Panc1 (cell line): ENCODE measurements around the gene IL16. TPM values are rescaled to one million over a fixed set of nuclear protein-coding genes. Genes with fewer than 3 reads are reported as not detected.

Source experiments
- ATAC-seq: fragments of 200-7000 bp; cut with Tn5 transposase; 2 replicates; pipeline ENCODE4 v1.9.1; 2020; ENCODE audit warnings: mild to moderate bottlenecking, moderate library complexity
- BruUV-seq: library from RNA; stranded (reverse); fragments of 400-500 nt; replicated peaks from 2 replicates; lab custom pipeline; 2021; lab: Mats Ljungman, UMichigan
- CTCF ChIA-PET: fragments of 300-600 bp; sonication (Branson Sonifier 250); formaldehyde crosslinking; loops from one replicate; lab custom pipeline; 2022; ENCODE audit warnings: antibody characterized with exemption; lab: Charles Lee
- POLR2A ChIA-PET: fragments of 300-600 bp; sonication (Branson Sonifier 250); formaldehyde crosslinking; loops from one replicate; lab custom pipeline; 2022; ENCODE audit warnings: antibody characterized with exemption; lab: Charles Lee
- DNase-seq: peaks from one replicate; pipeline ENCODE4 v3.0.0-alpha.2; 2010; ENCODE audit warnings: low read depth, low spot score
- H3K27ac ChIP-seq: 2 replicates; pipeline ENCODE4 v1.5.1; 2011; ENCODE audit warnings: mild to moderate bottlenecking, low read length, inconsistent platforms
- H3K27me3 ChIP-seq: fragments of 200-500 bp; sonication (Bioruptor generic); 2 replicates; pipeline ENCODE4 v1.6.0; 2014; ENCODE audit warnings: low read length, inconsistent platforms; ENCODE audit not compliant: control insufficient read depth, insufficient read depth
- H3K36me3 ChIP-seq: fragments of 200-500 bp; sonication (Bioruptor generic); 2 replicates; pipeline ENCODE4 v1.5.1; 2014; ENCODE audit warnings: inconsistent platforms, mild to moderate bottlenecking, low read length, moderate library complexity; ENCODE audit not compliant: control insufficient read depth, insufficient read depth
- H3K4me1 ChIP-seq: 2 replicates; pipeline ENCODE4 v1.5.1; 2011; ENCODE audit warnings: inconsistent platforms, mild to moderate bottlenecking, low read length, moderate library complexity; ENCODE audit not compliant: control insufficient read depth, insufficient read depth
- H3K4me3 ChIP-seq, 2 experiments: 2 replicates each; pipeline ENCODE4 v1.5.1; 2011 to 2012; ENCODE audit warnings: low read depth in 2 of 2, low read length in 2 of 2, mild to moderate bottlenecking in 2 of 2, inconsistent platforms in 1 of 2, moderate library complexity in 1 of 2
- H3K9me3 ChIP-seq: fragments of 200-500 bp; sonication (Bioruptor generic); 2 replicates; pipeline ENCODE4 v1.5.1; 2014; ENCODE audit warnings: low read depth, mild to moderate bottlenecking, inconsistent platforms, low read length, moderate library complexity; ENCODE audit not compliant: control insufficient read depth, insufficient read depth
- CTCF ChIP-seq: fragments of 450-650 bp; IDR thresholded peaks from 2 replicates; pipeline ENCODE4 v1.5.1; 2017; ENCODE audit warnings: mild to moderate bottlenecking
- POLR2AphosphoS5 ChIP-seq: IDR thresholded peaks from 2 replicates; pipeline ENCODE4 v1.6.1; 2012; ENCODE audit warnings: mild to moderate bottlenecking, low read depth, low read length, moderate library complexity
- REST ChIP-seq, 2 experiments: IDR thresholded peaks; 2 replicates each; pipeline ENCODE4 v1.6.1; 2011 to 2012; ENCODE audit warnings: low read depth in 2 of 2, control low read depth in 1 of 2, low read length in 1 of 2, mild to moderate bottlenecking in 1 of 2, moderate library complexity in 1 of 2; ENCODE audit not compliant: insufficient read depth in 1 of 2
- SIN3A ChIP-seq: IDR thresholded peaks from 2 replicates; pipeline ENCODE4 v1.6.1; 2012; ENCODE audit warnings: low read depth, mild to moderate bottlenecking, low read length, moderate library complexity, borderline replicate concordance; ENCODE audit not compliant: insufficient read depth
- TCF7L2 ChIP-seq: IDR thresholded peaks from 2 replicates; pipeline ENCODE4 v1.6.1; 2011; ENCODE audit warnings: mild to moderate bottlenecking, low read depth, low read length, inconsistent platforms
- in situ Hi-C: cut with HindIII; loops from 2 replicates; pipeline ENCODE4 v1.10.0; 2016; ENCODE audit warnings: low sequenced_read_pairs, low pct_unique_long_range_greater_than_20kb
- intact Hi-C: fragments of 100-400 bp; cut with micrococcal nuclease; formaldehyde crosslinking; loops from one replicate; pipeline ENCODE4 v1.10.0; 2022; ENCODE audit not compliant: unreplicated experiment
- total RNA-seq: library from RNA; stranded (reverse); gene quantifications from one replicate; pipeline ENCODE4 v1.2.1, GENCODE V29; 2021; ENCODE audit not compliant: unreplicated experiment

Gene IL16
- total RNA-seq, 1 experiment from 2014 or later: 1.0 TPM

- no peaks in the 10 kb centered on the region for H3K36me3 ChIP-seq
- H3K9me3 ChIP-seq: no peaks in the 10 kb centered on the region
- POLR2A ChIA-PET: no interaction called here
- intact Hi-C loops: no loop called here
- CTCF ChIA-PET: no interaction called here
- BruUV-seq: no TSS peak
- no peak for DNase-seq
- H3K27me3 ChIP-seq: 0 out of 2 replicates have a peak, but pooled peaks cover 2% of the 10 kb centered on the region
- in situ Hi-C loops: no loop called here
- H3K4me3 ChIP-seq: no peak overlapping the region
- ATAC-seq: no peak
- H3K27ac ChIP-seq: no peak overlapping the region
- no peaks in the 10 kb centered on the region for H3K4me1 ChIP-seq
- TF ChIP-seq POLR2AphosphoS5: no peak
- TF ChIP-seq TCF7L2: no peak
- no peak for TF ChIP-seq REST (IDR thresholded peaks at IDR 0.05; ENCODE audit: insufficient read depth in 1 of 2, low read depth in 2 of 2, low read length in 1 of 2)
- no peak for TF ChIP-seq SIN3A
- no peak for TF ChIP-seq CTCF
Measured at GRCh38 chr15:81197688-81198281, 1.1 kb downstream of the IL16 start.

- ChIA-PET CTCF (no interaction called here), POLR2A (no interaction called here)
- H3K27ac ChIP-seq: no peak overlapping the region
- no peak overlapping the region for H3K4me3 ChIP-seq
- intact Hi-C loops (no loop called here), in situ Hi-C loops (no loop called here)
- ATAC-seq: no peak
- no TSS peak for BruUV-seq
- H3K9me3 ChIP-seq: no peaks in the 10 kb centered on the region
- TF ChIP-seq TCF7L2 (no peak), SIN3A (no peak), REST (IDR thresholded peaks at IDR 0.05; ENCODE audit: insufficient read depth in 1 of 2, low read depth in 2 of 2, low read length in 1 of 2) (no peak), POLR2AphosphoS5 (no peak), CTCF (no peak)
- no peak for DNase-seq
- no peaks in the 10 kb centered on the region for H3K4me1 ChIP-seq
- no peaks in the 10 kb centered on the region for H3K36me3 ChIP-seq
- no peaks in the 10 kb centered on the region for H3K27me3 ChIP-seq
Measured at GRCh38 chr15:81199031-81199779, 2.5 kb downstream of the IL16 start.
